Heart left ventricle (tissue), 16 donors: ENCODE results near the gene DPH6. TPM values are rescaled to one million over a fixed set of nuclear protein-coding genes. Genes with fewer than 3 reads are reported as not detected.

Source experiments
- ATAC-seq, 4 donors: fragments of 200-7000 bp; cut with Tn5 transposase; one replicate each; pipeline ENCODE4 v1.9.1; 2020 to 2022; ENCODE audit warnings: moderate library complexity in 4 of 4, mild to moderate bottlenecking in 3 of 4, moderate number of reproducible peaks in 1 of 4
- DNase-seq, 5 donors: peaks; one replicate each; pipeline ENCODE4 v3.0.0-alpha.2; 2020
- H3K27ac ChIP-seq, 12 donors: fragments of 200-600 bp; sonication (generic) in 4 of 12; one replicate each; pipeline versions ENCODE4 v1.5.0 to v1.8.0; 2016 to 2022; ENCODE audit warnings: mild to moderate bottlenecking in 2 of 12
- H3K27me3 ChIP-seq, 9 donors: fragments of 200-600 bp; sonication (generic) in 2 of 9; one replicate each; pipeline versions ENCODE4 v1.5.1 to v1.8.0; 2016 to 2022; ENCODE audit warnings: mild to moderate bottlenecking in 3 of 9
- H3K36me3 ChIP-seq, 9 donors: fragments of 200-600 bp; sonication (generic) in 2 of 9; one replicate each; pipeline versions ENCODE4 v1.5.0 to v1.8.0; 2018 to 2022; ENCODE audit warnings: mild to moderate bottlenecking in 2 of 9
- H3K4me1 ChIP-seq, 12 donors: fragments of 200-600 bp; sonication (generic) in 4 of 12; one replicate each; pipeline versions ENCODE4 v1.5.0 to v1.8.0; 2016 to 2022; ENCODE audit warnings: mild to moderate bottlenecking in 3 of 12
- H3K4me3 ChIP-seq, 12 donors: fragments of 200-600 bp; sonication (generic) in 4 of 12; one replicate each; pipeline versions ENCODE4 v1.5.0 to v1.8.0; 2017 to 2022; ENCODE audit warnings: mild to moderate bottlenecking in 9 of 12, moderate library complexity in 4 of 12
- H3K9me3 ChIP-seq, 12 donors: fragments of 200-600 bp; sonication (generic) in 4 of 12; one replicate each; pipeline versions ENCODE4 v1.5.0 to v1.8.0; 2016 to 2022; ENCODE audit warnings: mild to moderate bottlenecking in 1 of 12
- POLR2A ChIP-seq, 2 donors: fragments of 450-650 bp; IDR thresholded peaks; one replicate each; pipeline ENCODE4 v1.6.1; 2017; ENCODE audit warnings: antibody characterized with exemption in 2 of 2, mild to moderate bottlenecking in 2 of 2, moderate library complexity in 2 of 2
- WGBS, 4 donors: extraction: QIAGEN DNeasy Blood & Tissue Kit in 2 of 4; methylation state at CpG; one replicate each; pipeline versions ENCODE4 v1.1.5 to v1.1.7; 2013 to 2018; 5-methylcytosine and 5-hydroxymethylcytosine counted together
- intact Hi-C, 10 donors: fragments of 100-400 bp; cut with DNase I; formaldehyde crosslinking; loops; one replicate each; pipeline versions ENCODE4 v1.11.1 to v1.14.2; 2022
- polyA plus RNA-seq, 2 donors: library from polyadenylated mRNA; stranded (reverse); fragments of 200-250 nt; gene quantifications; one replicate each; pipeline ENCODE4 v1.2.3, GENCODE V29; 2013
- total RNA-seq, 9 donors: library from RNA; depleted of rRNA in 2 of 9; stranded (reverse); fragments of >200 nt in 2 of 9; fragmentation: NEBNext Ultra II Directional in 3 of 9; extraction: Animal tissue kit (Norgen Biotek cat#: 25700) in 3 of 9; gene quantifications; one replicate each; pipeline versions ENCODE4 v1.1.0 to v1.2.4, GENCODE V29; 2016 to 2023
- TF ChIP-seq, protein P1 (sequence below), 12 donors: fragments of 200-600 bp; sonication (generic) in 4 of 12; IDR thresholded peaks; one replicate each; pipeline versions ENCODE4 v1.5.0 to v1.8.0; 2018 to 2022; ENCODE audit warnings: antibody characterized with exemption in 12 of 12, mild to moderate bottlenecking in 5 of 12
- donor health status: ischemic (EF 13 %, LVEDD 7.1; RV severe dilation, severe dysfunction).
- donor health status: healthy with polysubstance abuse.
- donor health status: DM: no; HTN: yes; CAD: no.
- donor health status: DM: no; HTN: no; CAD: no.
- donor health status: ischemic (EF 25% LVEDD 6.9; RV normal size, moderate dysfunction).
- donor health status: ischemic (EF 25% LVEDD 5.7; RV mildly dilated, moderate dysfunction).
- donor health status: healthy.
- donor health status: DM: yes; HTN: yes; CAD: no.
- donor health status: ischemic (EF 35%, LVEDD 5.7; RV mildly dilated, moderate dysfunction).
- donor health status: nonischemic (EF 11% LVEDD 7.7; RV severe dilation, severe dysfunction).
- donor health status: DM: yes; HTN: yes; CAD: no.
- donor health status: PGD.
- donor health status: ischemic (EF 29% LVEDD 5.4; RV normal size, mild dysfunction).
- donor health status: nonischemic (EF 23%, LVEDD 6.1; RV moderate dilation, normal function).

DPH6 gene
- total and polyA plus RNA-seq, 11 donors, result 5.9 to 24.8 (median 15.7) TPM

DNA sequence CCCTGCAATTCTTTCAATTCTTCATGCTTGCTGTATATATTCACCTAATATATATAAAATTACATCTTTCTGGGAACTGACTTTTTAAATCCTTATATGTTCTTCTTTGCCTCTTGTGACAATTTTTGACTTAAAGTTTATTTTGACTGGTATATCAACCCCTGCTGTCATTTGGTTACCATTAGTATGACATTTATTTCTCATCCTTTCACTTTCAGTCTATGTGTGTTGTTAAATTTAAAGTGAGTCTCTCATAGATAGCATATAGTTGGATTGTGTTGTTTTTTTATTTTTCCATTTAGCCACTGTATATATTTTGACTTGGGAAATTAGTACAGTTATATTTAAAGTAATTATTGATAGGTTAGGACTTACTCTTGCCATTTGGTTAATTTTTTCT is 194.9 kb downstream of the DPH6 start:
- peaks cover 0 to 60% (median 9%) of the 10 kb centered on the region in 12 donors for H3K9me3 ChIP-seq
- H3K36me3 ChIP-seq, result no peaks in the 10 kb centered on the region
- no peak overlapping the region for H3K27ac ChIP-seq
- no peaks in the 10 kb centered on the region for H3K27me3 ChIP-seq
- no peak for DNase-seq
- ATAC-seq, result no peak
- intact Hi-C loops, result no loop called here
- no peak for TF ChIP-seq POLR2A (IDR thresholded peaks at IDR 0.05)
- TF ChIP-seq, protein P1, sequence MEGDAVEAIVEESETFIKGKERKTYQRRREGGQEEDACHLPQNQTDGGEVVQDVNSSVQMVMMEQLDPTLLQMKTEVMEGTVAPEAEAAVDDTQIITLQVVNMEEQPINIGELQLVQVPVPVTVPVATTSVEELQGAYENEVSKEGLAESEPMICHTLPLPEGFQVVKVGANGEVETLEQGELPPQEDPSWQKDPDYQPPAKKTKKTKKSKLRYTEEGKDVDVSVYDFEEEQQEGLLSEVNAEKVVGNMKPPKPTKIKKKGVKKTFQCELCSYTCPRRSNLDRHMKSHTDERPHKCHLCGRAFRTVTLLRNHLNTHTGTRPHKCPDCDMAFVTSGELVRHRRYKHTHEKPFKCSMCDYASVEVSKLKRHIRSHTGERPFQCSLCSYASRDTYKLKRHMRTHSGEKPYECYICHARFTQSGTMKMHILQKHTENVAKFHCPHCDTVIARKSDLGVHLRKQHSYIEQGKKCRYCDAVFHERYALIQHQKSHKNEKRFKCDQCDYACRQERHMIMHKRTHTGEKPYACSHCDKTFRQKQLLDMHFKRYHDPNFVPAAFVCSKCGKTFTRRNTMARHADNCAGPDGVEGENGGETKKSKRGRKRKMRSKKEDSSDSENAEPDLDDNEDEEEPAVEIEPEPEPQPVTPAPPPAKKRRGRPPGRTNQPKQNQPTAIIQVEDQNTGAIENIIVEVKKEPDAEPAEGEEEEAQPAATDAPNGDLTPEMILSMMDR (IDR thresholded peaks at IDR 0.05), result no peak
- H3K4me1 ChIP-seq, result no peaks in the 10 kb centered on the region
- no peak overlapping the region for H3K4me3 ChIP-seq

DNA sequence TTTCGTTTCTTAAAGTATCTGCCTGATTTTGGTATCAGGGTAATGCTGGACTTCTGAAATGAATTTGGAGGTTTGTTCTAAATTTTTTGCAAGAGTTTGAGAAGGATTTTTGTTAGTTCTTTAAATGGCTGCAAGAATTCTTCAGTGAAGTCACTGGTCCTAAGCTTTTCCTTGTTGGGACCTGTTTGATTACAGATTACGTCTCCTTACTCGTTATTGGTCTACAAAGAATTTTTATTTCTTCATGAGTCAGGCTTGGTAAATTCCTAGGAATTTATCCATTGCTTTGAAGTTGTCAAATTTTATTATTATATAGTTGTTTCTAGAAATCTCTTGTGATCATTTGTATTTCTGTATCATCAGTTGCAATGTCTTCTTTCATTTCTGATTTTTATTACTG is 196.0 kb downstream of the DPH6 start:
- H3K27me3 ChIP-seq, result no peaks in the 10 kb centered on the region
- H3K9me3 ChIP-seq, result peaks cover 0 to 50% (median 4%) of the 10 kb centered on the region in 12 donors
- 94 to 95% (median 95%) methylated on average over 3 of the region's 3 CpGs for WGBS, 4 donors
- H3K27ac ChIP-seq, result no peak overlapping the region
- no peak overlapping the region for H3K4me3 ChIP-seq
- TF ChIP-seq, protein P1 (IDR thresholded peaks at IDR 0.05), result no peak
- TF ChIP-seq POLR2A (IDR thresholded peaks at IDR 0.05), result no peak
- ATAC-seq (no peak), DNase-seq (no peak)
- intact Hi-C loops, result no loop called here
- H3K4me1 ChIP-seq, result no peaks in the 10 kb centered on the region
- no peaks in the 10 kb centered on the region for H3K36me3 ChIP-seq

DNA sequence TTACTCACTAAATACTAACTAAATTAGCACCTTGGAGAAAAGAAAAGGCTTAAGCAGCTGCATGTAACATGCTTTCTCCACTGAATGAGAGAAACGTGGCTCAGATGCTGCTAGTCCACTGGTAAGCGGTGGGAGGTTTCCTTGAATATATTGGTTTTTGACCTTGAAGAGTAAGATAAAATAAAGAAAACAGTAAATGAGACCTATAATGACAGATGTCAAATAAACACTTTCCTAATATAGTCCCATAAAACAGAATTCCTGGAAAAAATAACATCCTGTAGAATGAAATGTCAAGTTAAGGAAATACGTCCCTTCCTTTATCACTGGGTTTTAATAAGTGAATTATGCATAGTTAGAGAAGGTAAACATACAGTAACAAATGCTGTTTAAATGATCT is 215.0 kb downstream of the DPH6 start:
- Histone ChIP-seq H3K36me3 (no peaks in the 10 kb centered on the region), H3K9me3 (peaks cover 0 to 5% (median 0%) of the 10 kb centered on the region in 12 donors), H3K27me3 (no peaks in the 10 kb centered on the region), H3K4me3 (no peak overlapping the region), H3K27ac (no peak overlapping the region), H3K4me1 (no peaks in the 10 kb centered on the region)
- intact Hi-C loops, result no loop called here
- DNase-seq (no peak), ATAC-seq (no peak)
- TF ChIP-seq, protein P1 (IDR thresholded peaks at IDR 0.05), result no peak
- no peak for TF ChIP-seq POLR2A (IDR thresholded peaks at IDR 0.05)
- WGBS, 4 donors, result 70 to 79% (median 75%) methylated on average over 3 of the region's 3 CpGs

DNA sequence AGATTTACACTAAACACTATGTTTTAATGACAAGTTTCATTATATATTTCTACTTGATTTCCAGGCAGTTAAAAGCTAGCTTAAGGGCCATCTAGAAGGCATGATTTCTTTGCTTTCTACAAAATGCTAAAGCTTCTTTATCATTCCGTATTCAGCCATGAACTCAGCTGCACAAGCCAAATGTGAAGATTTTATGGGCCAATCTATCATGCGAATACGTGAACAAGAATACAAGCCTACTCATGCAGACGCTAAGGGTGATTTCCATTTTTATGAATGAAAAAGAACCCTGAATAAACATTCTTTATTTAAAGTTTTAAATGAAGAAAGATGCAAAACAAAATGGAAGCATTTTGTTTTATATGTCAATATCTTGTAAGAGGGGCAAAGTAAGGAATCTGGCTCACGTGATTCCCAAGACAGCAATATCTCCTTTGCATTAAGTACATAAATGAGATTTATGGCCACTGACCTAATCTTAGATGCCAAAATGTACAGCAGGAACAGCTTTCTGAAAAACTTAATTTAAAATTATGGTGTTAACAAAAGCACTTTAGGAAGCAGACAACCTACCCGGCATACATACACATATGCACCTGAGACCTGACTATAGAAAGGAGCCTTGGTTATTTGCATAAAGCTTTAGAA is 215.8 kb downstream of the DPH6 start:
- peaks cover 0 to 5% (median 0%) of the 10 kb centered on the region in 12 donors for H3K9me3 ChIP-seq
- no peaks in the 10 kb centered on the region for H3K36me3 ChIP-seq
- no peaks in the 10 kb centered on the region for H3K4me1 ChIP-seq
- WGBS, 4 donors, result 90 to 92% (median 91%) methylated on average over 6 of the region's 6 CpGs
- H3K27me3 ChIP-seq, result no peaks in the 10 kb centered on the region
- ATAC-seq, result no peak
- no peak overlapping the region for H3K27ac ChIP-seq
- TF ChIP-seq POLR2A (IDR thresholded peaks at IDR 0.05), result no peak
- TF ChIP-seq, protein P1 (IDR thresholded peaks at IDR 0.05), result no peak
- H3K4me3 ChIP-seq, result no peak overlapping the region
- no peak for DNase-seq
- intact Hi-C loops, result no loop called here
